Activated CD8-positive, alpha-beta memory T cell treated with anti-CD3 and anti-CD28 coated beads for 36 hours (primary cell): Measurements from ENCODE around the gene EPS8. TPM values are rescaled to one million over a fixed set of nuclear protein-coding genes. Genes with fewer than 3 reads are reported as not detected.

Experiments used
- CTCF ChIA-PET: fragments of 350-600 bp; sonication (Branson Sonifier 250); formaldehyde crosslinking; loops from one replicate; lab custom pipeline; 2021; ENCODE audit warnings: antibody characterized with exemption; lab: Charles Lee
- POLR2A ChIA-PET: fragments of 350-600 bp; sonication (Branson Sonifier 250); formaldehyde crosslinking; loops from one replicate; lab custom pipeline; 2021; ENCODE audit warnings: antibody characterized with exemption; lab: Charles Lee
- total RNA-seq, 2 experiments: library from RNA; stranded (reverse); gene quantifications; one replicate each; pipeline ENCODE4 v1.2.3, GENCODE V29; 2021

EPS8 gene
- total RNA-seq, 2 experiments from 2014 or later, result 0.65 to 1.2 TPM

- CTCF ChIA-PET, result no interaction called here
- POLR2A ChIA-PET, result no interaction called here
Observed at GRCh38 chr12:15677228-15677627, 112.0 kb downstream of the EPS8 start.

- ChIA-PET POLR2A (no interaction called here), CTCF (no interaction called here)
Observed at GRCh38 chr12:15672671-15673270, 116.4 kb downstream of the EPS8 start.

- POLR2A ChIA-PET, result no interaction called here
- CTCF ChIA-PET, result no interaction called here
Observed at GRCh38 chr12:15670756-15671155, 118.4 kb downstream of the EPS8 start.

- CTCF ChIA-PET, result no interaction called here
- POLR2A ChIA-PET, result no interaction called here
Observed at GRCh38 chr12:15669256-15669948, 119.8 kb downstream of the EPS8 start.

DNA sequence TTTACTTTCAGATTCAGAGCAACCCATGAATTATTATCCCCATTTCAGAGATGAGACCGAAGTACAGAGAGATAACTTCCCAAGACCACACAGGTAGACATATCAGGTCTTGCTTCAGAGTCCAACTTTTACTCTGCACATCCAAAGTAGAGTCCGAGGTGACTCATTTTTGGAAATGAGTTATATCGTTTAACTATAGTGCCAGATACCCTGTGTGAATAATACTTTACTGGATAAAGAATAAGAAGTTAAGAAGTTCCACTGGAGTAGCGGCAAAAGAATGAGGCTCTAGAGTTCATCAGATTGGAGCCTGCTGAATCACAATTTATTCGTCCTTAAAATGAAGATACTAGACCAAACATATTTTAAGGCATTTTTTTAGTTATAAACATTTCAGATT lies 124.7 kb downstream of the EPS8 start:
- CTCF ChIA-PET, result no interaction called here

GRCh38 chr12:15662983-15663659 lies 126.1 kb downstream of the EPS8 start:
- ChIA-PET CTCF (no interaction called here), POLR2A (no interaction called here)

More for the DNA sequence above, 124.7 kb downstream of the EPS8 start:
- POLR2A ChIA-PET, result no interaction called here

DNA sequence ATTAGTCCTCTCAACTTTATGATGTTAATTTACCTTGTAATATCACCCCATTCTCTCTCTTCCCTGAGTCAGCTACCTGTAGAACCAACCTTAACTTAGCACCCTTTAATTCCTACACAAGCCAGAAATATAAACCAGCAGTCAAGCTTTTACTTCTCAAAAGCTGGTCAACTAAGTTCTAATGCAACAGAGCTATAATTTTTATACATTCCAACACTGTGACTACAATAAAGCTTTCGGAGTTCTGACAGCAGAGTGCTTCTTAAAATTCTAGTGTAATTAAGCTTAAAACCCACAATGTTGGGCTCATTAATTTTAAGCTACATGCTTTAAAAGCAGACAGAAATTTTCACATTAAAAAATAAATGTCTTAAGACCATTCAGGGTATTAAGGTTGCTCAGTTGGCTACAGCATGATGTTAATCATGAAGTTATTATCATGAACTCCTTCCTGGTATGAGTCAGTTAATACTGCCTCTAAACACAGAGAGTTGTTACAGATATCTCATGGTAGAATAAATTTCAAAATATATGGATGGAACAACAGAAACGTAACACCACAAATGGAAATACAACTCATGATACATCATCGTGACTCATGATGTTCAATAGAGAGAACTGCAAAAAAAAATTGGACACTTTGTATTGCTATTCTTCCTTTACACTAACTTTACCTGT lies 126.7 kb downstream of the EPS8 start:
- CTCF ChIA-PET, result no interaction called here

GRCh38 chr12:15651371-15651770 lies 137.8 kb downstream of the EPS8 start:
- CTCF ChIA-PET, result no interaction called here
- POLR2A ChIA-PET, result no interaction called here

More for the DNA sequence above, 126.7 kb downstream of the EPS8 start:
- POLR2A ChIA-PET, result no interaction called here

DNA sequence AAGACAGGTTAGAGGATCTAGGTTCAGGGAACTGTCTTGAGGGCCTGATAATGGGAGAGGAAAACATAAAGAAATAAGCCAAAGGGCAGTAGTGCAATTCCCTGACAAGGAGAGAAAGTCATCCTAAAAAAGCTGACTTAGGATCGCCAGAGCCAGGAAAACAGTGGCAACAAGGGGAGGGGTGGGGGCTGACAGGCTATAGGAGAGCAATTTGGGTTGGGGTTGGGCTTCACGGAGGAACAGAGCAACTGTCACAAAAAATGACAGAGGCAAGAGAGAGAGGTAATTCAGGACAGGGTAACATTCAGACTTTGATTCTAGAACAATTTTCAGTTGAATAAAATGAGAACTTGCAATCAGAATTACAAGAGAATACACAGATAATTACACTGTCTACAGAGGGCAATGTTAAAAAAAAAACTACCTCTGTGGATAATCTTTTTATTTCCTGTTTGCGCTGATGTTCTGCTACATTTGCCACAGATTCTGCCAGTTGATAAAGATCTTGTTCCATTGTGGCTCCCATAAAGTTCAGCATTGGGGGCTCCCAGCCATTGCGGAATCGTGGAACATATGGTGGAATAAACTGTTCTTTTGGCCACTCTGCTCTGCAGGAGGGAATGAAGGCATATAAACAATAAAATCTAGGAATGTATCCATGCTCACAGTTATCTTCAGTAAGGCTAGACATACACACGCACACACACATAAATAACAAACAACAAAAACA lies 138.6 kb downstream of the EPS8 start:
- ChIA-PET POLR2A (no interaction called here), CTCF (no interaction called here)

- ChIA-PET POLR2A (no interaction called here), CTCF (no interaction called here)
Observed at GRCh38 chr12:15649347-15649746, 139.8 kb downstream of the EPS8 start.

- POLR2A ChIA-PET, result no interaction called here
- CTCF ChIA-PET, result no interaction called here
Observed at GRCh38 chr12:15648558-15648957, 140.6 kb downstream of the EPS8 start.

- CTCF ChIA-PET, result no interaction called here
- POLR2A ChIA-PET, result no interaction called here
Observed at GRCh38 chr12:15646581-15646980, 142.6 kb downstream of the EPS8 start.

- CTCF ChIA-PET, result no interaction called here
- POLR2A ChIA-PET, result no interaction called here
Observed at GRCh38 chr12:15644700-15645099, 144.5 kb downstream of the EPS8 start.

GRCh38 chr12:15638231-15638630 lies 151.0 kb downstream of the EPS8 start:
- POLR2A ChIA-PET, result no interaction called here
- CTCF ChIA-PET, result no interaction called here

GRCh38 chr12:15636060-15636890 lies 152.9 kb downstream of the EPS8 start:
- ChIA-PET POLR2A (no interaction called here), CTCF (no interaction called here)

- ChIA-PET CTCF (no interaction called here), POLR2A (no interaction called here)
Observed at GRCh38 chr12:15634010-15634683, 155.0 kb downstream of the EPS8 start.

DNA sequence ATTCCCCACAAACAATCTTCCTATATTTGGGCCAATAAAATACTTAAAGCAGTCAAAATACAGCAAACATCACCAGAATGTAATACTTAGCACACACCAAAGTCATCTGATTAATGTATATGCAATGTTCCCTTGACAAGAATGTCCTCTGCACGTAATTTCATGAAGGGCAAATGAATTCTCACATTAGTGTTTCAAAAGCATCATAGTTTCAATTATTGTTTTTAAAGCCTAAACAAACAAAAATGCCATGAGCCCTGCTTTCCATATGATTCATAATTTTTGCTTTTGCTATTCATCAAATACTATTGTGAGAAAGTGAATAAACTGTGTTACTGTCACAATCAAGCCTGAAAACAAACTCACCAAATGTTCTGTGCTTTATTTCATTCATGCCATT lies 156.0 kb downstream of the EPS8 start:
- ChIA-PET CTCF (no interaction called here), POLR2A (no interaction called here)

DNA sequence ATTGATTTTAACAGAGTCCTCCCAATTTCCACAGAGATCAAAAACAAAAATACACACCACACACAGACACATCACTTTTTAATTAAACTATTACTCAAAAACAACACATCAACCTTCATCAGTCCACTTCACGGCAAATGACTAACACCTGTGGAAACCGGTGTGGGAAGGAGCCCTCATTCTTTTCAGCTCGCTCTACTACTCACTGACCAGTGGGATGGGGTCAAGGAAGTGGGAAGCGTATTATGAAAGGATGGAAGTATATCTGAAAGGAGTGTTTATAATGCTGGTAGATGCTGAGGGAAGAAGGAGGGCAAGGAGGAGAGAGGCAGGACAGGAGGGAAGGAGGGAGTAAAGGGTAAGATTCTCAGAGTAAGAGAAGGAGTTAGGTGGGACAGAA lies 156.5 kb downstream of the EPS8 start:
- POLR2A ChIA-PET, result no interaction called here
- CTCF ChIA-PET, result no interaction called here
